ENCODE data around the gene ELOVL2.

GRCh38 chr6:10933126-10933525 lies 111.0 kb downstream of the ELOVL2 start:
- TF ChIP-seq CTCF (IDR thresholded peaks at IDR 0.05) (no peak), POLR2A (IDR thresholded peaks at IDR 0.05) (no peak), POLR2AphosphoS5 (IDR thresholded peaks at IDR 0.05) (no peak)

All from stomach (tissue), 4 donors.